HUES48 (cell line): Measurements from ENCODE around the gene ASIC2.

Experiments used
- H3K27ac ChIP-seq: one replicate; pipeline ENCODE4 v1.7.0; 2013; ENCODE audit warnings: low read depth, low read length, inconsistent platforms
- H3K27me3 ChIP-seq: 2 replicates; pipeline ENCODE4 v1.6.1; 2013; ENCODE audit warnings: mild to moderate bottlenecking, low read length; ENCODE audit not compliant: control insufficient read depth, insufficient read depth
- H3K36me3 ChIP-seq: 2 replicates; pipeline ENCODE4 v1.6.1; 2013; ENCODE audit warnings: low read length; ENCODE audit not compliant: control insufficient read depth, insufficient read depth
- H3K4me1 ChIP-seq: 2 replicates; pipeline ENCODE4 v1.6.1; 2013; ENCODE audit warnings: mild to moderate bottlenecking, low read length; ENCODE audit not compliant: control insufficient read depth, insufficient read depth
- H3K4me3 ChIP-seq: 2 replicates; pipeline ENCODE4 v1.5.1; 2013; ENCODE audit warnings: mild to moderate bottlenecking, low read depth, low read length
- H3K9ac ChIP-seq: 2 replicates; pipeline ENCODE4 v1.6.1; 2013; ENCODE audit warnings: mild to moderate bottlenecking, low read depth, low read length, moderate library complexity
- H3K9me3 ChIP-seq: 2 replicates; pipeline ENCODE4 v1.6.1; 2013; ENCODE audit warnings: low read length; ENCODE audit not compliant: control insufficient read depth, insufficient read depth

The ASIC2 gene

DNA sequence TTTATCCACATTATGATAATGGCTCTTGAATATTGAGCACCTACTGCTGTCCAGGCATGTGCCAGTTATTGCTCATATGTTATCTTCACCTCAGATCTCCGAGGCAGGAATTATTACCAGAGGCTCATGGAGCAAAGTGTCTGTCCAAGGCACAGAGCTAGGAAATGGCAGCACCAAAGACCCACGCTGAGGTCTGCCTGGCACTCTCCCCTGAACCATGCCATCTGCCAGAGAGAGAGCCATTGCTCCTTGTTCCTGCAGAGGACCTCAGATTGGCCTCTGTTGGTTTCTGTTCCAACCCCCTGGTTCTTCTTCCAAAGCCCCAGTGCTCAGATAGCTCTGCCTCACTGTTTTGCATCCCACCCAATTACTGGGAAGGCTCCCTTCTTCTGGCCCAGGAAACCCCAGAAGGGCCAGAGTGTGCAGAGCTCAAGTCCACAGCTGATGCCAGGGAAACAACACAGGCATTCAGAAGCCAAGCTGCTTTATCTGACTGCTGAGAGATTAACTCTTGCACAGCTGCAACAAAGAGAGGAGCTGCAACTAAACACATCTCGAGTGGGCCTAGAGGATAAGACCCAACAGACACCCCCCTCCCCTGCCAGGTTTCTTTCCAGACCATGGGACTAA lies 5.9 kb downstream of the ASIC2 start:
- Histone ChIP-seq H3K9me3 (no peaks in the 10 kb centered on the region), H3K36me3 (no peaks in the 10 kb centered on the region), H3K4me1 (no peaks in the 10 kb centered on the region), H3K9ac (no peak overlapping the region), H3K4me3 (no peak overlapping the region), H3K27me3 (peaks cover 42% of the 10 kb centered on the region), H3K27ac (no peak overlapping the region)

DNA sequence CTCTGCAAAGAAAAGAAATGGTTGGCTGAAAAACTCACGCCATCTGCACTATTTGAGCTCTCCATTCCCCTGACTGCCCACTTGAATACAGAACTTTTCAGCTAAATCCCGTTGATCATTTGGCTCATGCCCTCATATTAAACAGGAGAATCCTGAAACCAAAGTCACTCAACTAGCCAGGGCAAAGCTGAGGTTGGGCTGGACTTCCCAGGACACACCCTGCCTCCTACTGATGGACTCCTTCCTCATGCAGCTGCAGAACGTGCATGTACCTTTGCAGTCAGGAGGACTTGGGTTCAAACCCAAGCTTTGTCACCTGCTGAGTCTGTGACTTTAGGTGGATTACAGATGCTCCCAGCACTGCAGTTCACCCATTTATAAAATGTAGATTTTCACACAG lies 7.7 kb downstream of the ASIC2 start:
- H3K27ac ChIP-seq = no peak overlapping the region
- H3K36me3 ChIP-seq = no peaks in the 10 kb centered on the region
- no peak overlapping the region for H3K4me3 ChIP-seq
- no peaks in the 10 kb centered on the region for H3K4me1 ChIP-seq
- H3K27me3 ChIP-seq = peaks cover 25% of the 10 kb centered on the region
- no peaks in the 10 kb centered on the region for H3K9me3 ChIP-seq
- H3K9ac ChIP-seq = no peak overlapping the region

DNA sequence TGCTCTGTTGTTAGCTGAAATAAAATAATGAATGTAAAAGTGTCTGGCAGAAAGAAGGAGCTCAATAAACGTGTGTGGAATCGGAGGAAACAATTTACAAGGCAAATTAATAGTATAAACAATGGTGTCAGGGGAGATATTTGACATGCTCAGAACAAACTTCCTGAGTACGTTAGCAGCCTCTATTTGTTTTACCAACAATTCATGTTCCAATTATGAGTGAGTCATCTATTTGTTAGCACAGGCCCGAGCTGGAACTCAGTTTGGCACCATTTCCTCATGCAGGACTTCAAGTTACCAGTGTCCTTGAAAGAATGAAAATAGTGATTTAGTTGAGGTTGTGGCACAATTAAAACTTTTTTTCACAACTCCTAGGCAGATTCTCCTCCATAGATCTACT lies 9.1 kb downstream of the ASIC2 start:
- no peaks in the 10 kb centered on the region for H3K4me1 ChIP-seq
- no peak overlapping the region for H3K27ac ChIP-seq
- no peaks in the 10 kb centered on the region for H3K9me3 ChIP-seq
- no peaks in the 10 kb centered on the region for H3K36me3 ChIP-seq
- H3K27me3 ChIP-seq = peaks cover 11% of the 10 kb centered on the region; the same call in 1 of the 2 replicates
- no peak overlapping the region for H3K9ac ChIP-seq
- no peak overlapping the region for H3K4me3 ChIP-seq

DNA sequence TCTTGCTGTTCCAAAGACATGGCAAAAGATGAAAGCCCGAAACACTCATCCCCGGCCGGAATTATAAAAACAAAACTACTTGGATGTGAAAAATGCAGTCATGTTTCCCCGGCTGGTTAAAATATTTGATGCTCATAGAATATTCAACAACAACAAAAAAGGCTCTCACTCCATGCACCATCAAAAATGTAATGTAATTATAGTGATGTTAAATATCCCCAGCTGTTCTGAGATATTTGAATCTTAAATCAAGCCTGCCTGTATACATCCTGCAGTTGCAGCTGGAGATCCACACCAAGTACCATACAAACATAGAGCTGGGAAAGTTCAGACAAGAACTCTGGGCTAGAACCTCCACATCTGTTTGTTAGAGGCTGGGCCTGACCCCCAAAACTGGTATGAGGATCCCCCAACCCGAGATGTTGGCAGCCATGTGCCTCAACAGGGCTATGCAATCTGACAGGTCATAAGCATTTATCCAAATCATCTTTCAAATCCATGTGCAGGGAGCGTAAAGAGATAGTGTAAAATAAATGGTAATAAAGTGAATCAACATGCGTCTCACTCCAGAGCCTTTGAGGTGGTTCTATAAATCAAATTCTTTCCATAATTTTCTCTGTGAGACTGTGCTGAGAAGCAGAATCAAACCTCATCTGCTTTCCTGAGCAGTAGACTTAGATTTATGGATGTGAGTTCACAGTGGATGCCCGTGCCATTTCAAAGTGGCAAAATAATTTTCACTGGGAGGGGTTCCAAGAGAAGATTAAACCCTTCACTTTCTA lies 12.7 kb downstream of the ASIC2 start:
- H3K36me3 ChIP-seq = no peaks in the 10 kb centered on the region
- H3K4me3 ChIP-seq = no peak overlapping the region
- H3K27me3 ChIP-seq = no peaks in the 10 kb centered on the region
- H3K9me3 ChIP-seq = no peaks in the 10 kb centered on the region
- H3K4me1 ChIP-seq = no peaks in the 10 kb centered on the region
- H3K9ac ChIP-seq = no peak overlapping the region
- H3K27ac ChIP-seq = no peak overlapping the region

DNA sequence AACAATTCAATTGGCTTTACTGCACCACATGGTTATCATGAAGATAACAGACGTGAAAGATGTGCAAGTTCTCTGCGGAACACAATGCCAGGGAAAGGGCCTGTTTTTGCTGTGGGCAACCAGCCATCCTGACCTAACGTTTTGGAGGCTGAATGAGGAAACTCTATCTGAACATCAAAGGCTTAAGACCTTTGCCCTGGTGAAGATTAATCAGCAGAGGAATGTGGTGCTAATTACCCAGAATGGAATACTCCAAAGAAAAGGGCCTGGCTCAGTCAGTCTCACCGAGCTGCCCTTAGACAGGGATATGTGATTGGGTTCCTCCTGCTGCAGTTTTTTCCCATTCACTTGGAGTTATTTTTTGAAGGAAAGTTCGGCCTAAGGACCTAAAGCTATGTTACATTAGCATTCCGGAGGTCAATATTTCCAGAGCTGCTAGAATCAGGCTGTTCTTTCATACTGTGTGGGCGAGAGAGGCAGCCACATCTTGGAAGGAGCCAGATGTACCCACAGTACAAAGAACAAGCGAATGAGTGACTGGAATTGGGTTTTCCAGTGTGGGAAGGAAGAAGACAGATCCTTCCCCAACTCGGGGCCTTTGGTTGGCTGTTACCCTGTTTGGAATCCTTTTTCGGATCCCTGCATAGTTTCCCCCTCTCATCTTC lies 15.5 kb downstream of the ASIC2 start:
- Histone ChIP-seq H3K9ac (no peak overlapping the region), H3K27ac (peak overlapping the region; percentile 13), H3K9me3 (no peaks in the 10 kb centered on the region), H3K4me3 (no peak overlapping the region), H3K4me1 (no peaks in the 10 kb centered on the region), H3K27me3 (no peaks in the 10 kb centered on the region), H3K36me3 (no peaks in the 10 kb centered on the region)

DNA sequence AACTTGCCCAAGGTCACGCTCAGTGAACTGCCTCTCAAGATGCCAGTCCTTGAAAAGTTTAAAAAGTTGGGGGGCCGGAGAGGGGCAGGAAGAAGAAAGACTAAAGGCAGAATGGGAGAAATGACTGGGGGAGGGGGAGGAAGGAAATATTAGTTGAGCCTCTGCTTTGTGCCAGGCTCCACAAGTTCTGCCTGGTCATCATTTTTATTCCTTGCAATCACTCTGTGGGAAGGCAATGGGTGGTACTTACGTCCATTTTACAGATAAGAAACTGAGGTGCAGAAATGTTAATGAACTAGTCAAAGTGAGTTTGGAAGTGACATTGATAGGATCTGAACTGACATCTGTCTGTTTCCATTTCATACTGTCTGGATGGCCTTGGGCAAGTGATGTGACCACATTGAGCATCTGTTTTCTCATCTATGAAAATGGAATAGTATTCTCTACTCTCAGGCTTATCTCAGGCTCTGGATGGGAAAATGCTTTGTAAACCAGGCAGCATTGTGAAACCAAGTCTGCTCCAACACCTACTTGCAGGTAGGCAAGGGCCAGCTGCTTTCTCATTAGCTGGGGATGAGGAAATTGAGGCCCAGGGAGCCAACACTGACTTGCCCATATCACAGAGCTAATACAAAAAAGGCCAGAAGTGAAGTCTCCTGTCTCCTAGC lies 19.2 kb downstream of the ASIC2 start:
- Histone ChIP-seq H3K27ac (no peak overlapping the region), H3K9me3 (no peaks in the 10 kb centered on the region), H3K4me3 (no peak overlapping the region), H3K36me3 (no peaks in the 10 kb centered on the region), H3K9ac (no peak overlapping the region), H3K4me1 (no peaks in the 10 kb centered on the region), H3K27me3 (no peaks in the 10 kb centered on the region)

DNA sequence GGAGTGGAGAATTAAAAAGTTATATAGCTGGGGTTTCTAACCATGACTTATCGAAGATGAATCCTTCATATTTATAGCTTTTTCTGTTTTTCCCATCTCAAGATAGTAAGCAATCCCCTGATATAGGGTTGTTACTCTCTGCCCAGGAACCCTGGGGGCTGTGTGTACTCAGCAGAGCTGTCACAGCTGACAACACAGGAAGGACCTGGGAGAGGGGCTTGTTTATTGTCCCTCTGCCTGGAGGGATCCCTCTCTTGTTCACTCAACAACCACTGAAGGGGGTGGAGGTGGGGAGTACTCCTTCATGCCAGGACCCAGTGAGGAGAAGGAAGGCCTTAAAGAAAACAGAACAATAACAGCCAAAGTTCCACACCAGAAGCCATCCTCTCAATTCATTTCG lies 19.8 kb downstream of the ASIC2 start:
- Histone ChIP-seq H3K4me3 (no peak overlapping the region), H3K27ac (no peak overlapping the region), H3K27me3 (no peaks in the 10 kb centered on the region), H3K36me3 (no peaks in the 10 kb centered on the region), H3K9ac (no peak overlapping the region), H3K4me1 (no peaks in the 10 kb centered on the region), H3K9me3 (no peaks in the 10 kb centered on the region)

DNA sequence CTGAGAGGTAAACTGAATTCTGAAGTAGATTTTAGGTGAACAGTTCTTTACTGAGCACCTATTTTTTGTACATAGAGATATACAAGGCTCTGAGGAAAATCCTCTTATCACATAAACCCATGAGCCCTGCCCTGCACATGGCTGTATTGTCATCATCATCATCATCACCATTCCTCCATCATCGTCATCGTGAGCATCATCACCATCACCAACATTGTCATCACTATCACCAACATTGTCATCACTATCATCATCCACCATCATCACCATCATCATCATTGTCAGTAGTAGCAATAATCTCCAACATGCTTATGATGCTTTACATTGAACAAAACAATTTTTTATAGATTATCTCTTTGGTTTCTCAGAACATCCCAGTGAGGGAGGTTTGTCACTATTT lies 20.7 kb downstream of the ASIC2 start:
- Histone ChIP-seq H3K36me3 (no peaks in the 10 kb centered on the region), H3K4me3 (no peak overlapping the region), H3K27ac (no peak overlapping the region), H3K4me1 (no peaks in the 10 kb centered on the region), H3K27me3 (no peaks in the 10 kb centered on the region), H3K9me3 (no peaks in the 10 kb centered on the region), H3K9ac (no peak overlapping the region)

DNA sequence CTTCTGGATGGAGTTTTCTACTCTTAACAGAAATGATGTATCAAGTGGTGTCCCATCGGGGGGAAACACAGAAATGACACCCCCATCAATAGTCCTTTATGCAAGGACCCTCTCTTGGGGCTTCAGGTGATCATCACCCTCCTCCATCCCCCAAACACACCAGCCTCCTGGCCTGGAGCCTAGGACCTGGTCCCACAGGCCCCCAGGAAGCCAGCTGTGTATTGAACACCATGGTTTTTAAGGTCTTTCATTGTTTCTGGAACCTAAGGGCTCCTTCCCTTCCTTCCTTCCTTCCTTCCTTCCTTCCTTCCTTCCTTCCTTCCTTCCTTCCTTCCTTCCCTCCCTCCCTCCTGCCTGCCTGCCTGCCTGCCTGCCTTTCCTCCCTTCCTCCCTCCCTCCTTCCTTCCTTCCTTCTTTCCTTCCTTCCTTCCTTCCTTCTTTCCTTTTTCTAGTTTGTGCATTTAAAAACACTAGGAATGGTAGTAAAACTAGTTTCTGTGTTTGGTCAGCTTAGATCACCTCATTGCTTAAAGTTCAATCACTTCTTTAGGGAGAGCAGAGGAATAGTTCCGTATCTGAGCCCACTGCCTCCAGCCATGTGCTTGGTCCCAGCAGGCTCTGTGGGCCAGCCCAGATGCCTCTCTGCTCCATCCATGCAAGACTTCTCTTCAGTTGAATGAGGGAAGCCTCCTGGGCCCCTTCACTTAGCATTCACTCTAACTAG lies 23.6 kb downstream of the ASIC2 start:
- Histone ChIP-seq H3K4me3 (no peak overlapping the region), H3K4me1 (no peaks in the 10 kb centered on the region), H3K9ac (no peak overlapping the region), H3K9me3 (no peaks in the 10 kb centered on the region), H3K27me3 (no peaks in the 10 kb centered on the region), H3K27ac (no peak overlapping the region), H3K36me3 (no peaks in the 10 kb centered on the region)

DNA sequence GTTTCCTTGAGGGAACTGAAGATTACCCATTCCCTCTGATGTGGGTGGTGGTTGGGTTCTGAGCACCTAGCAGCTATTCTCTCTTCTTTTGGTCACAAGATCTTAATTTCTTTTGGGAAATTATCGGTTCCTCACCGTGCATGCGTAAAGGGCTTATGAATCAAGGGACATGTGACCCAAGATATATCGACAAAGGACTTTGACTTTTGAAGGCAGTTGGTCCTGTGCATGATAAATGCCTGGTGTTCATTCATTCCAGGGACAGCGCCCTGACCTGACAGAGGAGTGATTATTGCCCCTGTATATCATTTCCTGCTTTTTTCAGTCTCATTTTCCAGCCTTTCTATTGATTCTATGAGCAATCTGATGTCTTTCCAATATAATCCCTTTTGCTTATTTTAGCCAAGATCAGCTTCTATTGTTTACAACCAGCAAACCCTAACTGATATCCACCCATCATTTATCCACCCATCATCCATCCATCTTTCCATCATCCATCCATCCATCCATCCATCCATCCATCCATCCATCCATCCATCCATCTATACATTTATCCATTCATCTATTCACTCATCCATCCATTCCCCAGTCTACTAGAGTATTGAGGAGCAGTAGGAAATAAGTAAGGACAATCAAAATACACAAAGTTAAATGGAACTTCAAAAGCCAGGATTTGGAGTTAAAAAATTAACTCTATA lies 25.1 kb downstream of the ASIC2 start:
- Histone ChIP-seq H3K36me3 (no peaks in the 10 kb centered on the region), H3K27me3 (no peaks in the 10 kb centered on the region), H3K9ac (no peak overlapping the region), H3K4me1 (no peaks in the 10 kb centered on the region), H3K4me3 (no peak overlapping the region), H3K9me3 (no peaks in the 10 kb centered on the region), H3K27ac (no peak overlapping the region)
